ENCODE data around the gene NOL9.

Gene NOL9

DNA sequence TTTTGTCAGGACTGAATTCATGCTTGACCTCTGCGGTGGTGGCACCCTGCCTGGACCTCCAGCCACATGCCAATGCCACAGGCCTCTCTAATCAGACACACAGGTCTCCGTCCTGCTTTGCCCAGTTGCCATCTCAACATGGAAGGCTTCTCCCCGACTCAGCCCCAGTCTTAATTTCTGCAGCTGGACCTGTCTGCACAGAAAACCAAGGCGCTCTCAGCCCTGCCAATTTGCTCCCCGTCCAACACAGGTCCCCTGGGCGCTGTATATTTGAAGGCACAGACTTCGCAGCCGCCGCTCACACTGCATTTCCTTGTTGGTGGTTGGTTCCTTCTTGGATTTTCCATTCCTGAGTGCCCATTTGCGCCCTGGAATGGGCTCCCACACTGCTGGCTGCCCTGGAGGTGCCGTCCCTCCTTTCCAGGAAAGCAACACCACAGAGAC, 34.8 kb downstream of the NOL9 start:
- DNase-seq = no peak

DNA sequence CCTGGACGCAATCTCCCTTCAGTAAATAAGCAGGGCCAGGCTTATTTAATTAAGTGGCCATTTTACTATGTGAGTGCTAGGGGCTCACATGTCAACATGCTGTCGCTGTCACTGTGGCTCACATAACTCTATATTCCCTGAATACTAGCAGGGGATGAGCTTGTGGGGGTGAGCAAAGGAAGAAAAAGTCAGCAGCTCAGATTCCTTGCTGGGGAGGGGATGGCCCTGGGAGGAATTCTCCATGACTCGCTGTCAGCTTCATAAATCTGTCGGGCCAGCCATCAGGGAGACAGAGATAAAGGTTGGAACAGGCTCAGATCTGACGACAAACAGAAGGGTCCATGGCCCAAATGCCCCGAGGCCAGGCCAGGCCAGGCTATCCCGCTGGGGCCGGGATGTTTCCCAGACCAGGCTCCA, 36.9 kb downstream of the NOL9 start:
- DNase-seq = no peak

DNA sequence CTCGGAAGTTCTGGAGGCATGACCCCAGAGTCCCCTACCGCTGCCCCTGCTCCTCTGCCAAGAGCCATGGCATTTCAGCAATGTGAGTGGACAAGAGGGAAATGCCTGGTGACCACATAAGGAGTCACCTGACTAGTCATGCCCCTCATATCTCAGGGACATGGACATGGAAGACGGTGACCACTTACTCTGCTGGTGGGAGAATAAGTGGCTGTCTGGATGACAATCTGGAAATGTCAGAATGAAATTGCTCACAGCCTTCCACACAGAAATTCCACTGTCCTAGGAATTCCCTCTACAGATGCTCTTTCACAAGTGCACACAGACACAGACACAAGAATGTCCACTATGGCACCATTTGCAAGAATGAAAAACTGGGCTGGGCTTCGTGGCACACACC, 38.5 kb downstream of the NOL9 start:
- DNase-seq = no peak

DNA sequence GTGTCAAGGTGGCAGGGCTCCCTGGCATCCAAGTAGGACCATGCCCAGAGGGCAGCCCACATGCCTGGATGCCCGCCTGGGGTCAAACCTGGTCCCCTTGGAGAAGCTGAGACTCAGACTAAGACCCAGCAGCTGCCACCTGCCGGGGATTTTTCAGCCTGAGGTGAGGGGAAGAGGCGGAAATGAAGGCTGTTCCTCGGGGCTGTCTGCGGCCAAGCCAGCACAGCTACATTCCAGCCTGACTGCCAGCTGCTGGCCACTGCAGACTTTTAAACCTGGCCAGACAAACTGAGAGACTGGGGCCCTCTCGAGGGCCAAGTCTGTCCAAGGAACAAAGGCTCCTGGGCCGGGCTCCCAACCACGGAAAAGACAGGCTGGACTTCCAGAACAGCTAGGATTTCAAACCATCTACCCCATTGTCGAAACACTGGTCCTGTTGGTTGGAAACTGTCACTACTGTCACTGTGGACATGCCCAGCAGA, 41.0 kb downstream of the NOL9 start:
- DNase-seq = no peak

DNA sequence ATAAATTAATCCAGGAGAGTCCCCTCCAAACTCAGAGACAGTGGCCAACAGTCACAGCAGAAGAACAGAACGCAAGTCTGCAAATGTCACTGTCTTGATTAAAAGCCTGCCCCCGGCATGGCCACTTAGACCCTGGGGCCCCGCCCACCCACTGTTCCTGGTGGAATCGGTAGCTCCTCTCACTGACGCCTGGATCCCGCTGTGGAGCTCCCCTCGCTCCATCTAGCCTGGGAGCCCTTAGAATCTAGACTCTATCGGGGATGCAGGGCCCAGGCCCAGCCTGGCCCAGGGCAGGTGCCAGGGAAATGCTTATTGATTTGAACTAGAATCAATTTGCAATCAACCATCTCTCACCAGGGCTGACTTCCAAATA, 41.4 kb downstream of the NOL9 start:
- no peak for DNase-seq

DNA sequence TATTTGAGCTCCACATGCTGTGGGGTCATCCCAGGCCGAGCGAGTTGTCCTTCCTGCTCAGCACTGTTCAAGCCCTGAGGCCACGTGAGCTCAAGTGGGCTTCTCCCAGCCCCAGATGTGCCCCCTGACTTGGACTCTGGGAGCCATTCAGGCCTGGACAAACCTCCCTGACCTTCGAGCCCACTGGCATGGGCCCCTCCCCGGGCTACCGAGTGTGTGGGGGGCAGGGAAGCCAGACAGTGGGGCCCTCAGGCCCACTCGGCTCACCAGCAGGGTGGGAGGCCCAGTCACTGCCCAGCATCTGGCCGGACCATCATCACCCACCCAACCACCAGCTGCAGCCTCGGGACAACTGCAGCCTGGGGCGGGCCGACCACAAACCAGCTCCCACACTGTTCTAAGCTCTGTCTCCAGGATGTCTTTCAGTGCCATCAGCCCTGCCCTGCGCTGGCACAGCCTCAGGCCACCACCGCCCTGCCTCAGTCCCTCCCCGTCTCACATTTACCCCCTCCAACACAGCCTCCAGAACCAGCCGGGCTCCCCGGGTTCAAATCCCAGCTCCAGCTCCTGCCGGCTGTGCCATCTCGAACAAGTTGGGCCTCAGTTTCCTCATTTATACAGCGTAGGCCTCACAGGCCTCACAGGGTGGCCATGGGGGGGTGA, 41.9 kb downstream of the NOL9 start:
- no peak for DNase-seq

DNA sequence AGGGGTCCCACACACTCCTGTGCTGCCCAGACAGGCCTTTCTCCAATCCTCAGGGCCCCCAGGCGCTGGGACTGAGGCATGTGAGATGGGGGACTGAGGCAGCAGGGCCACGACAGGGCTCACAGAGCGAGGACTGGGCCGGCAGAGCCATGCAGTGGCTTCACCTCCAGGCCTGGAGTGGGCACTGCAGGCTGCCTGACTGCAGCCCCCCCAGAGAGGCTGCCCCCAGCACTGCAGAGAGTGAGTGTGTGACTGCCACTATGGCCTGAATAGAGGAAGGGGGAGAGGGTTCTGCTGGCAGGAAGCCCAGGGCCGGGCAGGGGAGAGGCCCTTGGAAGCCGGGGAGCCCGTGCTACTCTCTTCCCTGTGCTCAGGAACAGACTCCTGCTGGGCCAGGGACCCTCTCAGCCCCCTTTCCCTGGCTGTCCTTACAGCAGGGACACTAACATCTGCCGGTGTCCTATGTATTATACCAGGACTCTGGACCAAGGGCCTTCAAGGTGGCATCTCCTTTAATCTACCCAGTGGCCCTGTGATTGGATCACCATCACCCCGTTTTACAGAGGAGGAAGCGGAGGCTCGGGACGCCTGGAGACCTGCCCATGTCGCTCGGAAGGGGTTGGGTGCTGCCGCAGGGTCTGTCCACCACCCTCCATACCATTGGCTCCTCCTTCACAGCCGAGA, 42.6 kb downstream of the NOL9 start:
- DNase-seq = no peak

DNA sequence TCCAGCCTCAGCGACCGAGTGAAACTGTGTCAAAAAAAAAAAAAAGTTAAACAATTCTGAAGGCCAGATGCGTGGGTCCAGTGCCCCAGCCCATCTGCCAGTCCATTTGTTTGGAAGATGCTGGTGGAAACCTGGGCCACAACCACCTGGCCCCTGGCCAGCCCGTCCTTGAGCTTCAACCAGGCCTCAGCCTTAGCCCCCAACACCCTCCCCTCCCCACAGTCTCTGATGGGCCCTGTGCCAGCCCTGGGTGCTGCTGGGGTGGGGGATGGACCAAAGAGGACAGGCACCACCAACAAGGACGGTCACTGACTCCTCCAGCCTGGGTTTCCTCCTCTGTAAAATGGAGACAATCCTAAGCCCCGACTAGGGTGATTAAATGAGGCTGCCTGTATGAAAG, 43.3 kb downstream of the NOL9 start:
- DNase-seq = no peak

DNA sequence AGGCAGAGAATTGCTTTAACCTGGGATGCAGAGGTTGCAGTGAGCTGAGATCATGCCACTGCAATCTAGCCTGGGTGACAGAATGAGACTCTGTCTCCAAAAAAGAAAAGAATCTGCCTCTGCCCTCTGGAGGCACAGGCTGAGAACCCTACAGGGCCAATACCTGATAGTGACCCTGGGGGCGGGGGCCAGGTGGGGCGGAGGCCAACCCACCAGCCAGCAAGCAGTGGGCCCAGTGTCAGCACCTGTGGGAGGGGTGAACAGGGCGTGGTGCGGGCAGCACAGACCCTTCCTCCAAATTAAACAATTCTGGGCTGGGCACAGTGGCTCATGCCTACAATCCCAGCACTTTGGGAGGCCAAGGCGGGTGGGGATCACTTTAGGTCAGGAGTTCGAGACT, 43.8 kb downstream of the NOL9 start:
- DNase-seq = no peak

DNA sequence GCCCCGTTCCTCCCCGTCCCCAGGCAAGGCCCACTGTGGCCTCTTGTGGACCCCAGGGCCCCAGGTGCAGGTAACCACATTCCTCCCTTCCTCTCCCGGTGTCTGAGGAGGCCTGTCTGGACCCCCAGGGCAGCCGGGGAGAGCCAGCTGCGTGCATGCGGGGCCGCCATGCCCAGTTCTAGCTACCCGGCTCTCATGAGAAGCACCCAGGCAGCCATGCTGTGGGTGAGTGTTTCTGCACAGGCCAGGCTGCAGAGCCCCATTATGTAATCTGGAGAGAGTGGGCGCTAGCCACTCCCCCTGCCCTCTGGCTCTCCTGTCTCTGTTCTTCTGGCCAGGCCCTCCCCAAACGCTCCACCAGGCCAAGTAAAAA, 44.4 kb downstream of the NOL9 start:
- peak; percentile 15 for DNase-seq

DNA sequence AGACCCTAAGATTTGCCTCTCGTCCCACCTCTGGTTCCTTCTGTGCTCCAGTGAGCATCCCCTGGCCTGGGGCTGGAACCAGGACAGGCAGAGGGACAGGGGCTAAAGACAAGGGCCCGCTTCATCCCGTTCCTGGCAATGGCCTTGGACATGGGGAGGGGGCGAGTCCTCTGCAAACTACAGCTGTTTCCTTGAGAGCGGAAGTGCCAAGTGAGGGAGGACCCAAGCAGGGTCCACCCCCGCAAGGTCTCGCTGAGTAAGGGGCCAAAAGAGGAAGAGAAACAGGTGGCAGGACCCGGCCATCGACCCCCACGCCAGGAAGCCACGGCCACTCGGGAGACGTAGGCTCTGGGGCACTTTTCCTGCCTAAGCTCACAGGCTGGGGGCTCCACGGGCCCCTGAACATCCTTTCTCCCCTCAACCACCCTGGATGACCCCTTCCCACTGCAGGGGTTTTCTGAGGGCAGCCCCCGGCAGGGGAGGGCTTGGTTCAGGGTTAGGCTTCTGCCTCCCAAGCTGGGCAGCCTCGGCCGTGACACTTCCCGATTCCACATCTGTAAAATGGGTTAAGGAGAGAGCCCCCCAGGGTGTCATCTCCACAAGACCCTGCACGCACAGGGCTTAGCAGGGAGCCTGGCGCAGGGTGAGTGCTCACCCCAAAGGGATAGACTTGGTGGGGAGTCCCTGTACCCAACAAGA, 44.9 kb downstream of the NOL9 start:
- DNase-seq = peak; percentile 23

DNA sequence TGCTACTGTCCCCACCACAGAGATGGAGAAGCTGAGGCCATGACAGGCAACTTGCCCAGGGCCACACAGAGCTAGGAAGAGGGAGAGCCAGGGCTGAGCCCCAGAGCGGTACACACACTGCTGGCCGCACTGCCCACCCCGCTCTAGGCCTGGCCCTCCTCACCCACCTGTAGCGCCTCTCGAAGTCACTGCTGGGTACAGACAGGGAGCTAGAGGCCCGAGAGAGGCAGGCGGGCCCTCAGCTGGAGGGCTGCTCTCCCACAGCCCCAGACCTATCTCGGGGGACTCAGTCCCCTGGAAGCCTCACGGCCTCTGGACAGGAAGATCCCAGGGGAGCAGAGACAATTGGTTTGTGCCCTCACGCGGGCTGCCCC, 45.5 kb downstream of the NOL9 start:
- no peak for DNase-seq

DNA sequence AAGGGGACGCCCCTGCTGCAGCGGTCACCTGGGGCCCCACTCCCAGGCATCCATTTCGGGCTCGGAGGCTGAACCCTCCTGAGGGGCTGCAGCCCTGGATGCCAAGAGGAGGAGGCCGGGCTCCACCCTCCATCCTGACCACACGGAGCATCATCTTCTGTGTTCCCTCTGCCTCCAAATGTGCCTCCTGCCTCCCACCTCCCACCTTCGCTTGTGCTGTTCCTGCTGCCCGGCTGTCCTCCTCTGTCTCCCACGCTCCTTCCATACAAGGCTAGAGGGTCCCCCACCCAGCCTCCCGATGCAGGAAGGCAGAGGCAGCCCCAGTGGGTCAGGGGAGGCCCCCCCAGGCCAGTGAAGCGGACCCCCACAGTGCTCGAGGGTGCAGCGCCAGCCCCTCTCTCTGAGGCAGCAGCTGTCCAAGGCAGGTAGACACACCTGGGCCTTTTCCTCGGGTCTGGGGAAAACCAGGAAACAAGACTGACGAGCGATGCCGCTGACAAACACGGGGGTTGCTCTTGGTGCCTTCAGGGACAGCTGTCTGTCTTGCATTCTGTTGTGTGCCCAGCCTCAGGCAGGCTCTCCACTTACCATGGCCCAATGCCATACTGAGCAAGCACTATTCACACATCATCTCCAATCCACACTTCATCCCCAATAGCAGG, 46.0 kb downstream of the NOL9 start:
- DNase-seq = no peak

DNA sequence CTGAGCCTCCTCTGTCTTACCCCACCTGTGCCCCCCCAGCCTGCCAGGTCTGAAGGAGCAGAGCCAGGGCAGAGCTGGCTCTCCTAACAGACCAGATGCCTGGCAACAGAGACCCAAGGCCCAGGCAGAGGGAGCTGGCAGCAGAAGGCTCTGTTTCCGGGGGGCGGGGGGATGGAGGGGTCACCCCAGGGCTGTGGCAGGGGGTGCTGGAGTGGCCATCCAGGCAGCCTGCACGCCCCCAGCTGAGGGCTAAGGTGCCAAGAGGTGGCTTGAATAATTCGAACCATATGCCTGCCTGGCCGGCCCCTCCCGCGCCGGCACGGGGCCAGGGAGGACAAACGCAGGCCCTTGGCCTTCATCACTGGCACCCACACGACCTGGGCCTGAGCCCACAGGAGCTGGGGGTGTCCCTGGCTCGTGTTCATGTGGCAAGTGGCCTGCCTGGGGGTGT, 46.8 kb downstream of the NOL9 start:
- DNase-seq = no peak

DNA sequence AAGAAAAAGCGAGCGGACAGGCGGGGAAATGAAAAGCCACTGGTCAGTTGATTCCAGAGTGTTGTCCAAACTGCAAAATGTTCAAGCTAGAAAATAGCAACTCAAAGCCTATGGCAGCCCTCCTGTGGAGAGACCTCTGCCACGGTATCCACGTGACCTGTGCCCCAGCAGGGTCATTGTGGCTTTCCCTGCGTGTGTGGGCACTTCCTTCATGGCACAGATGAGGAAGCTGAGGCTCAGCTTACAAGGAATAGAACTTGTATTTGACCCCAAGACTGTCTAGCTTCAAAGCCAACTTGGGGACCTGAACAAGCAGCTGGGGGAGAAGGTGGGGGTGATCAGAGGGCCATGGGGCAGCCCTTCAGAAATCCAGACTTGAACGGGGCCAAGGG, 47.3 kb downstream of the NOL9 start:
- DNase-seq = peak; percentile 67

DNA sequence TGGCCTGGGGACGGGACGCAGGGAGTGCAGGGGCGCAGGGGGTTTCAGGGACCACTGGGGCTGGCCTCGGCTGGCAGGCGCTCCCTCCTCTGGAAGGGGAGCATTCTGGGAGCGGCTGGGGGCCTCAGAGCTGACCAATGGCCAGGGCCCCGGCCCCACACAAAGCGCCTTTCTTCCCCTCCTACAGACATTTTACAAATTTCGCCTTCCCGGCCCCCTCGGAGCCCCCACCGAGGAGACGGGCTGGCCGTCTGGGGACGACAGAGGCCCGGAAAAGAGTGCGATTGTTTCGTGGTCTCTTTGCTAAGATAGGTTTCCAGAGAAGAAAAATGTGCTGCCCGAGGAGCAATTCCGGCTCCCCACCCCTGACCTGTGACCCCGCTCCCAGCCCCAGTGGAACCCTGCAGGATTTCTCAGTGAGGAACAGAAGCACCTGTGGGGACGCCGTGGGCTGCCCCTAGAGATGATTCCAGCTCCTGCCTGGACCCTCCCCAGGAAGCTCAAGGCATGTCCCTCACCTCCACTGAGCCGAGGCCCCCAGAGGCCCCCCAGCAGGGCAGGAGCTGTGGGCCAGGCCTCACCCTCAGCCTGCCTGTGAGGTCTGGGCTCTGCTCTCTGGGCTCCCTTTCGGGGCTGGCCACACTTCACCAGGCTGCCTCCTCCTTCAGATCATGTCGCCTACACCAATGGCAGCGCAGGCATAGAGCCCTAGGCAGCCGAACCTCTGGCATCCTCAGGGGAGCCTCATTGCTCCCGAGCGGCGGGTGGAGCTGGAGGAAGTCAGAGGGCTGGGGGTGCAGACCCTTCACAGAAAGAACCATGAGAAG, 47.9 kb downstream of the NOL9 start:
- no peak for DNase-seq

DNA sequence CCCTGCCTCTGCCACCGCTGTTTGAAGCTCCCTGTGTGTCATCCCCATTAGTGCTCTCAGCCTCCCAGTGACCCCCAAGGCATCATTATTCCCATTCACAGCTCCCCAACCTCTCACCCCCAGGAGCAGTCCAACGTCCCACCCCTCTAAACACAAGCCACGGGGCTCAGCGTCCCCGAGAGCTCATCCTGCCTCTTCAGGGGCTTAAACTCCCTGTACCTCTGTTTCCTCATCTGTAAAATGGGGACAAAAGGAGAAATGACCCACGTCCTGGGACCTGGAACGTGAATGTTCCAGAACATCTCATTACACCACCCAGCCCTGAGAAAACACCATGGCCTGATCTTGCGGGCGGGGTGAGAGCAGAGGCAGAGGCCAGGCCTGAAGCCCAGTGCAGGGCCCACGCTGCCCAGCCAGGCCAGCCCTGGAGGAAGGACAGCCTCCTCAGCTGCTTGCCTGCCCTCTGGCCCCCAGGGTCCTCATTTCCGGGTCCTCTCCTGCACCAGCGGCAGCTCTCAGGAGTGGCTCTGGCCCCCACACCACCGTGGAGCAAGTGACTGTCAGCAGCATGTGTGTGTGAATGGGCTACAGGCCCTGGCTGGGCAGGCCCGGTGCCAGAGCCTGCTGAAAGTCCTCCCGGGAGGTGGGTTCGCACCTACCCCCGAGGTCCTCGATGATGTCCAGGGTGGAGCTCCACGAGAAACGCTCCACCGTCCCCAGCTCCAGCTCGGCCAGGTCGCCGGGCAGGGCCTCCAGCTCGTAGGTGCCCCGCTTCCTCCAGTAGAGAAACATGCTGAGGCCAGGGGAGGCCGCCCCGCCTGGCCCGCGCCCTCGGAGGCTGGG, 48.7 kb downstream of the NOL9 start:
- DNase-seq = no peak

DNA sequence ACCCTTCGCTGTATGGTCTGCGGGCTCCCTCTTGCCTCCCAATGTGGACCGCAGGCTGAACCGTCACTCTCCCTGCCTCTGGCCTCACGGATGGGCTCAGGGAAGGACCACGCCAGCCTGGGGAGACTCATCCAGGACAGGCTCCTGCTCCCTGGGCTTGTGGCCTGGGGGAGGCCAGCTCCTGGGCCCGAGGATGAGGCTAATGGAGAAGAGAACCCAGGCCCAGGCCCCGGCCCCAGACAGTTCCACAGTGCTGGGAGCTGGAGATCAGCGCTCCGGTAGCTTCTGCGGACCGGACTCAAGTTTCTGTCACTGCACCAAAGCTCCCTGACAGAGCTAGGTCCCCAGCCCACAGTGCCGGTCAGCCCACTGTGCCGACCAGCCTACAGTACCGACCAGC, 49.4 kb downstream of the NOL9 start:
- DNase-seq = no peak

DNA sequence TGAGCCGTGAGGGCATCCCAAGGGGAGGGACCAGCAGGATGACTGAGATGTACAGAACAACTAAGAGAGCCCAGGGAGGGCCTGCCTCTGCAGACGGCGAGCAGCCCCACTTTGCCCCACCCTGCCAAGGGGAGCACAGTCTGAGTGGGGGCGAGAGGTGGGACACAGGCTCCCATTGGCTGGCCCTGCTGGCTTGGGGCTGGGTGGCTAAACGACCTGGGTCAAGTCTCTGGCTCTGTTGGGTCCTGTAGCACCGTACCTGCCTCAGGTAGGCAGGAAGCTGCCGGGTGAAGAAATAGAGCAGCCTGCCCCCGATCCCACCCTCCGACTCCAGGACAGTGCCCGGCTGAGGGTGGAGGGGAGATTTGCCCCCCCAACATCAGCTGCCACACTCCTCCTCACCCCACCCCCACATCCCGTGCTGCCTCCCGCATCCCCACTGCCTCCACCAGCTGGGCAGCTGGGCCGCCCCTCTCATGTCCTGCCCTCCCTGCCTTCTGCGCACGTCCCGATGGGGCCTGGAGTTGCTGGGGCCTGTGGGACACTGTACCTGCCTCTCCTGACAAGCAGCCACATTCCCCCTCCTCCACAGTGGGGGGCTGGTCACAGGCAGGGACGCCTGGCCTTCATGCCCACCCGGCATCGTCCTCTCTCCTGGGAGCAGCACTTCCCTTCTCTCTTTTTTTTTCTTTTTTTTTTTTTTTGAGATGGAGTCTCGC, 50.3 kb downstream of the NOL9 start:
- no peak for DNase-seq

DNA sequence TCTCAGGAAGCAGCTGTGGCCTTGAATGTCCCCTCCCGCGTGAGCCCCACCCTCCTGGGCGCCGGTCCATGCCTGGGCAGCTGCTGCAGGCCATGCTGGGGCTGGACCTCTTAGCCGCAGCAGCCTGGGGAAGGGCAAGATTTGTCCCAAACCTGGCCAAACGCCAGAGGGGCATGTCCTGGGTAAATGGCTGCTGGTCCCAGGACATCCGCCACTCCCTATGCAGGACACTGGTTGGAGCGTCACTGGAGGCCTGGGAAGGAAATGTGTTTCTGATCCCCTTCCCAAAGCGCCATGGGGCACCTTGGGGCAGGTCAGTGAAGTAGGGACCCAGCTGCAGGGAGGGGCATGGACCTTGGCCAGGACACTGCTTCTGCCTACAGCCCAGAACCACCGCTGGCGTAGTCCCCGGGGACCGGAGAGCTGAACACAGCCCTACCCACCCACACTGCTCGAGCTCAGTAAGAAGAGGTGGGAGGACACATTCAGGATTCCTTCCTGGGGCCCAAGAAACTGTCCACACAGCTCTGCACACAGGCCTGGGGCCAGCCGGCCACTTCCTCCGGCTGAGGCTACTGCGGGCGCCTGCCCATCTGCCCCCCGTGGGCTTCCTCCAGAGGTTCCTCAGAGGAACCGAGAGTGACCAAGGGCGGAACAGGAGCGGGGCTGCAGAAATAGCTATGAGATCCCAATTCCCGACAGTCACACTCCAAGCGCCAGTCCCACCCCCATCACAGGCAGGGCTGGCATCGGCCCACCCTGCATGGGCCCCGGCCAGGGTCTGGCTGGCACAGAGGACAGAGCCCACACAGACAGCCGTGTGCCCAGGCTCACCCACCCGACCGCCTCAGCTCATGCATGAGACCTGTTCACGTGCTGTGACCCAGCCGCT, 52.1 kb downstream of the NOL9 start:
- no peak for DNase-seq
